Stimulated activated CD8-positive, alpha-beta memory T cell treated with anti-CD3 and anti-CD28 coated beads, Interleukin-15, amount 100 ng/mL, for 1 hour (primary cell): ENCODE results near the gene TMEM87A.
"Not testable (repeated sequence)": the region's sequence is repeated elsewhere in the genome, so short reads cannot be mapped to it uniquely, and the experiment has no call there.

Experiments
- DNase-seq: peaks from one replicate; pipeline ENCODE4 v3.0.0-alpha.2; 2020; ENCODE audit warnings: low read depth

Gene TMEM87A

DNA sequence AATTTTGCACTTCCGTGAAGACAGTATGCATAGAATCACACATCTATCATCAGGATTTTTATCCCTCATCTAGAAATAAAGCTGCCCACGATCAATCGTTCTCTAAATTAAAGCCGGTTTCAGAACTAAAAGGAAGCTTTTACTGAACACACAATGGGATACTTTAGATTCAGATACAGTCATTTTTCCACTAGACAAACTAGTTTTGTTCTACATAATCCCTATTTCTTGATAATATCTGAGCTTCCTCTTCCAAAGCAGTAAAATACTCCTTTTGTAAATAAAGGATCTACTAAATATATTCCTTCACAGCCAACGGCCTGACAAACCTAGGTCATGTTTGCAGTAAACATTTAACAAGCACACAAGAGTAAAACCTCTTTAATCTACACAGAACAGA lies 2.2 kb downstream of the TMEM87A start:
- no peak for DNase-seq

DNA sequence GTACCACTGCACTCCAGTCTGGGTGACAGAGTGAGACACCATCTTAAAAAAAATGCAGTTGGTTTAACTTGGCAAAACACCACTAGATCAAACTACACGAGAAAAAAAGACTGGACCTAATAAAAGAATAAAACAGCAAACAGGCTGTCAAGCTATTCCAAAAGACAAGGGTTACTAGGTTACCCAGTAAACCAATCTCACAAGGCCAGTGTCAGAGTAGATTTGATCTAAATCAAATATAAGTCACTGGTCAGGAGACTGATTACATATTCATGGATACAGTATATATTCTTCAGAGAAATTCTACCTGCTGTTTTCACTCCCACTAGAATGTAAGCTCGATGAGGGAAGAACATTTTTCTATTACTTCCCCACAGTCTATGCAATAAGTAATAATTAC lies 2.7 kb downstream of the TMEM87A start:
- DNase-seq = no peak

GRCh38 chr15:42267286-42267685 lies 5.9 kb downstream of the TMEM87A start:
- no peak for DNase-seq

DNA sequence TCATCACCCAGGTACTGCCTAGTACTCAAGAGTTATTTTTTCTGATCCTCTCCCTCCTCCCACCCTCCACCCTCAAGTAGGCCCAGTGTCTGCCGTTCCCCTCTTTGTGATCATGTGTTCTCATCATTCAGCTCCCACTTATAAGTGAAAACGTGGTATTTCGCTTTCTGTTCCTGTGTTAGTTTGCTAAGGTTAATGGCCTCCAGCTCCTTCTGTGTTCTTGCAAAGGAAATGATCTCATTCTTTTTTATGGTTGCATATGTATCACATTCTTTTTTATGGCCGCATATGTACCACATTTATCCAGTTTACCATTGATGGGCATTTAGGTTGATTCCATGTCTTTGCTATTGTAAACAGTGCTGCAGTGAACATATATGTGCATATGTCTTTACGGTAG lies 8.4 kb downstream of the TMEM87A start:
- DNase-seq = no peak

DNA sequence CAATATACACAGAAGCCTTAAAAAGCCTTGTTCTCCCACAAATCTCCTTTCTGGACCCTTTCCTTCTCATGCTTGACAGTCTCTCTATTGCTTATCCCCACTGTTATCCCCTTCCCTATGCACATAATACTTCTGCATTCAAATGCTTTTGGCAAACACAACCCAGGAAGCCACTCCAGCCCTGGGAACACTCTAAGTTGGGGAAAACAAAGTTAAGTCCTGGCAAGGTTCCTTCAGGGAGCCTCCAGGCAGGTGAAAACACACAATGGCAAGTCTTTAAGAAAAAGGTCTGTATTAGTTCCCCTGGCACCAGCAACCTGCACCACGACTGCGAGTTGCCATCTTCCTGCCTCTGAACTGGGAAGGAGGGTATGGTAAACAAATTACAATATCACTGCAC lies 19.9 kb downstream of the TMEM87A start:
- DNase-seq = no peak

- DNase-seq = no peak
Measured at GRCh38 chr15:42240823-42241222, 32.4 kb downstream of the TMEM87A start.

DNA sequence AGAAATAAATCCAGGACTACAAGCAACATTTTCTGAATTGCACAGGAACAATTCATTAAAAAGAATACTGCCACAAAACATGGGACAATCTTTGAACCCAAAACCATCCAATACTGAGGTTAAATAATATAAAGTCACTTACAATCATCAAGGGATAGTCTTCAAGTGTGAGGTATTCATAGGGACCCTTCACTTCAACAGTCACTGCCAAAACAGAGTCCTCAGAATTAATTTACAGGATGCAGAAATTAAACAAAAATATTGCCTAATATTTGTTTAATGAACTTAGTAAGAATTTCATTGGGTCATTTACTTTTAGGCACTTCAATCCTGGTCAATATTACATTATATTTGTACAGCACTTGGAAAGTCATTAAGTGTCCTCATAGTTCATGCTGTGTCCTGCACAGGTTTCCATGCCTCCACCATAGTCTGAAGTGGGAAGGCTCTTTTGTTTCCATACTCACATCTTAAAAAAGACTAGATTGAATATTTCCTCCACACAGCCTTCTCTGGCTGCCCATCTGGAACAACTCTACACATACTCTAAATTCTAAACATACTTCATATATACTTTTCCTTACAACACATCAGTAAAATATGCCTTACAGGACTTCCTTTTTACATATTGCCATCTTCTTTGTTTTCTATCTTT lies 33.6 kb downstream of the TMEM87A start:
- no peak for DNase-seq

DNA sequence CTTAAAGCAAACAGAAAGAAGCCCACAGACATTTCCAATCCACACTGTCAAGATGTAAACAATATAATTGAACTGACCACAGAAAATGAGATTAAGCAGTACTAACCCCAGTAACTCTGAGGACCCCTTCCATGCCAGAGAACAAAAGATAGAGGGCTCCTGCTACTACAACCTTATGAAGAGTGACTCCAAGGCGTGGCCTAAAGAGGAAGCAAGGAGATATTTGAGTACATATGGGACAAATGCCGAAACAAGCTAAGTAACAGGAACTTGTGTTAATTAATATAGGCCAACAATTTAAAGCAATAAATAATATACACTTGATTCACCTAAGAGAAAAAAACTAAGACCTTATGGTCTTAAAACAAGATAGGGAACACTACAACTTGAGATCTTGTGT lies 40.1 kb downstream of the TMEM87A start:
- DNase-seq = no peak

DNA sequence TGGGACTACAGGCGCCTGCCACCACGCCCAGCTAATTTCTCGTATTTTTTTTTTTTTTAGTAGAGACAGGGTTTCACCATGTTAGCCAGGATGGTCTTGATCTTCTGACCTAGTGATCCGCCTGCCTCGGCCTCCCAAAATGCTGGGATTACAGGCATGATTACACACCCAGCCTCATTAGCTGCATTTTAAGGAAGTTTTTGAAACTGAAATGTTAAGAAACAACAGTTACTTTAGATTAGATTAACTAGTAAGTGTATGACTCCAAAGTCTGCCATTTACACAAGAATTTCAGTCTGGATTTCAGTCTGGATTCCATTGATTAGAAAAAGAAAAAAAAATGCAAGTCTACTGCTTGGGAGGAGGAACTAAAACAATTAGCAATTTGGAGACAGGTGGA lies 40.6 kb downstream of the TMEM87A start:
- no peak for DNase-seq

- DNase-seq = no peak
Measured at GRCh38 chr15:42231088-42231487, 42.1 kb downstream of the TMEM87A start.

DNA sequence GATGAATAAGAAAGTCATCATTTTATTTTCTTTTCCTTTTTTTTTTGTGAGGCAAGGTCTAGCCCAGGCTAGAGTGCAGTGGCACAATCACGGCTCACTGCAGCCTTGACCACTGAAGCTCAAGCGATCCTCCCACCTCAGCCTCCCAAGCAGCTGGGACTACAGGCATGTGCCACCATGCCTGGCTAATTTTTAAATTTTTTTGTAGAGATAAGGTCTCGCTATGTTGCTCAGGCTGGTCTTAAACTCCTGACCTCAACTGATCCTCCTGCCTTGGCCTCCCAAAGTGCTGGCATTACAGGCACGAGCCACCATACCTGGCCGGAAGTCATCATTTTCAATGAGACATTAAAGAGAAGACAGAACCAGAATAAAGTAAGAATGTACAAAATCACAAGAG lies 44.3 kb downstream of the TMEM87A start:
- not testable (repeated sequence) for DNase-seq

DNA sequence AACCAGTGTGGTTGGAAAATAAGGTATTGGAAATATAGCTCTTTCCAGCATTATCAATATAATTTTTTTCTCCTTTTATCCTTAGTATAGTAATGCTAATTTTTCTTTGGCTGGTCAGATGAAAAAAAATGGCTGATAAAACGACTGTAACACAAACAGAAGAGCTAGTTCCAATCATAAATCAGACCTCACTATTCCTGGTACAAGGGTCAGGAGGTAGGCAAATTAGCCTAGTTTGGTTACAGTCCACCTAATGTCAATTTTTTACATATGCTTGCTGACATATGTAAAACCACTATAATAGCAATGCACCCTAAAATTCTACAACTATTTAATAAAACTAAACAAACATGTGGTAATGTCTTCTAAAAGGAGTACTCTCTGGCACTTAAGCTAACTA lies 45.2 kb downstream of the TMEM87A start:
- no peak for DNase-seq

DNA sequence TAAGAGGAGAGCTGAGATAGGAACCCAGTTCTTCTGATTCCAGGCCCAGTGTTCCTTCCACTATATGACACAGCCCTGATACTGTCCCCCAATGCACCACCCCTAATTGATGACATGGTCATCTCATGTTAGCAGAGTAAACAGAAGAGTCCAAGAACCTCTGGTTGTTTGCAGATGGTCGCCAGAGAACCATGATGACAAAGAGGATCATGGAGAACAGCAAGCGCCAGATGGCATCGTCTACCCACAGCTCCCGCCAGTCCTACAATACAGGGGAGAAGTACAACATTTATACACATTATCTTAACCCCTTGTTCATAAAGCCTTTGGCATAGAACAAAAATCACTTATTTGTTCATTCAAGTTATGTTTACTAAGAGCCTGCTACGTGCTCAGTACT lies 46.6 kb downstream of the TMEM87A start:
- DNase-seq = no peak

- DNase-seq = no peak
Measured at GRCh38 chr15:42220216-42220615, 53.0 kb downstream of the TMEM87A start.

- DNase-seq = no peak
Measured at GRCh38 chr15:42218953-42219592, 54.2 kb downstream of the TMEM87A start.

- DNase-seq = no peak
Measured at GRCh38 chr15:42217568-42217967, 55.7 kb downstream of the TMEM87A start.

DNA sequence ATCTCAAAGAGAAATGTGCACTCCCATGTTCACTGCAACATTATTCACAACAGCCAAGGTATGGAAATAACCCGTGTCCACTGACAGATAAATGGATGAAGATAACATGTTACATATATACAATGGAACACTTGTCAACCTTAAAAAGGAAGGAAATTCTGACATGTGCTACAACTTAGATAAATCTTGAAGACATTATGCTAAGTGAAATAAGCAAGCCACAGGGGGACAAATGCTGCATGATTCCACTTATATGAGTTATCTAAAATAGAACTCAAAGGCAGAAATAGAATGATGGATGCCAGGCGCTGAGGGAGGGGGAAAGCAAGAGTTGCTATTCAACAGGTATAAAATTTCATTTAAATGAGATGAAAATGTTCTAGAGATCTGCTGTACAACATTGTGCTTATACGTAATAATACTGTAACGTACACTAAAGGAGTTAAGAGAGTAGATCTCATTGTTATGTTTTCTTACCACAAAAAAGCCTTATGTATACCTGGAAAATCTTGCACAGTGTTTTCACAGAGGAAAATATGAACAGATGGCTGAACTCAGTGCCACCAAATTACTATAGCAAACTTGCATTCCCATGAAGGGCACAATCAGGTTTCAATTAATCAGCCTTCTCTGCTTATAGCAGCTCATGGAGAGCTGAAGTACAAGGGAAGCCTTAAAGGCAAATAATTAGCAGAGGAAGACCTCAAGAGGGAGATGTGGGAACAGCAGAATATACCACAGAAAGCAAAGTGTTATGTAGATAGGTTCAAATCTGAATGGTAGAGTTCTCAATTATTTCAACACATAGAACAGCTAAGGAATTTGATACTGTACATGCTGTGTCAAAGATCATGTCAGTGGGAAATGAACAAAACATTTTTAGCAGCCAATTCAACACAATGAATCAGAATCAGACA lies 57.1 kb downstream of the TMEM87A start:
- no peak for DNase-seq

DNA sequence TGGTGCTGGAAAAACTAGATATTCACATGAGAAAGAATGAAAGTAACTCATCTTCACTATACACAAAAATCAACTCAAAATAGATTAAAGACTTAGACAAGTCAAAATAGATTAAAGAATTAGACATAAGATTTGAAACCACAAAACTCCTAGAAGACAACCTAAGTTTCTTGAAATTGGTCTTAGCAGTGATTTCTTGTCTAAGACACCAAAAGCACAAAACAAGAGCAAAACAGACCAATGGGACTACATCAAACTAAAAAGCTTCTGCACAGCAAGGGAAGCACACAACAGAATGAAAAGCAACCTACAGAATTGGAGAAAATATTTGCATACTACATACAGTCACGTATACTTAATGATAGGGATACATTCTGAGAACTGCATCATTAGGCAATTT lies 58.6 kb downstream of the TMEM87A start:
- no peak for DNase-seq

GRCh38 chr15:42213511-42213910 lies 59.7 kb downstream of the TMEM87A start:
- no peak for DNase-seq

DNA sequence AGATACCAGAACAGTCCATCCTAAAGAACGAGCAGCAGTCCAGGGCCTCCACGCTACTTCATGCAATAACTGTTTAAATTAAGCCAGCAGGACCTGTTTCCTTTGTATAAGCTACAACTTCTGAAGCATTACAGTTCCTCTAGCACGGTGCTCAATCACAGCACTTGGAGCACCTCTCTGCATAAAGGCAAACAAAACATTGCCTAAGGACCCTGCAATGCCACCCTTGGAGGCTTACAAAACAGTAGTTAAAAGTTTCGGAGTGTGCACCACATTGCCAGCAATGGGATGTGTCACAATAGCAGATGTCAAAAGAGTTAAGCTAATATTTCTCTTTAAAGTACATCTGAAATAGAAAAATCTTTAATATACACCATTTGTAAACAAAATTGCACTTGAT lies 62.5 kb downstream of the TMEM87A start:
- DNase-seq = no peak

DNA sequence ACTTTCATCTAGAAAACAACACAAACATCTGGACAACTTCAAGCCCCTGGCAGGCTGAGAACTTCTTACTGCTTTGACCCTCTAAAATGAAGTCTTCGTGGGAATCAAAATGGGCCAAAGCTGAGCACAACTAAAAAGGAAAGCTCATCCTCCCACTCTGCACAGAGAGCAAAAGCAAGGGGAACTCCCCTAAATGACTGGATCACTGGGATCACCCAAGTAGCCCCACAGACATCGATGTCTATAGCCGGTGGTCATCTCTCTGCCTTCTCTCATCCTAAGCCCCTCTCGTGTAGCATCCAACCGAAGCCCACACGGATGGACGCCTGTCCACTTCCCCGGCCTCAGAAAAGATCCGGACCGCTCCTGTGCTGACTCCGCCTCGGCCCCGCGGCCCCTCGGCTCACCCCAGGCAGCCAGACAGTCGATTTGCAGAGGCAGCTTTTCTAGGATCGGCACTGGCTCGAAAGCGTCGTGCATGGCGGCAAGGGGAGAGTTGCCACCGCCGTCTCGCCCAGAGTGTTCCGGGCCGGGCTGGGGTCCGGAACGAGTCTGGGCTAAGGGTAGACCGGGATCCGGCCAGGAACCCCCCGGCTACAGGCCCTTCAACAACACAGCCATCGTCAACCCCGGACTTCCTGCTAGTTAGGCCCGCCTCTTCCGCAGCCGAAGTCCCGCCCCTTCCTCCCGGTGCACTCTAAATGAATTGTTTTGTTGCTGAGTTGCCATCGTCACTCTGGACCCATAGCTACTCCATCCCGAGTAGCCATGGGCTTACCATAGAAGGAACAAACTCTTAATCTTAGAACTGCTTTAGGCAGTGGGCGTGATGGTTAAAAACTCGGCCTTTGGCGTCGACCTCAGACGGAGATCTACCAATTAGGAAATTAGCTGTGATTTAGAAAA lies 65.3 kb downstream of the TMEM87A start, which contains the start of gene VPS39:
VPS39 (minus strand) TSS at position 631 of the 906 bp plus-strand sequence; CDS start at position 480, 151 bp downstream.
- peak; percentile 70 for DNase-seq

- no peak for DNase-seq
Measured at GRCh38 chr15:42206406-42206805, 66.8 kb downstream of the TMEM87A start.
